SK-N-SH (cell line): ENCODE measurements around the gene ELOVL1. TPM values are rescaled to one million over a fixed set of nuclear protein-coding genes. Genes with fewer than 3 reads are reported as not detected.

ENCODE experiments used
- CTCF ChIA-PET: fragments of 300-600, 350-600 bp; formaldehyde crosslinking; extraction: SDS; loops from one replicate; lab custom pipeline; 2021; lab: Yijun Ruan, JAX
- POLR2A ChIA-PET: fragments of 350-600 bp; sonication (Branson Sonifier 250); formaldehyde crosslinking; extraction: SDS; loops from one replicate; lab custom pipeline; 2020; ENCODE audit warnings: antibody characterized with exemption, inconsistent platforms; lab: Yijun Ruan, JAX
- DNase-seq: peaks from one replicate; pipeline ENCODE4 v3.0.0; 2012
- H2AFZ ChIP-seq: fragments of 200-600 bp; sonication (generic); 2 replicates; pipeline ENCODE4 v1.8.1; 2016; ENCODE audit warnings: antibody characterized with exemption, mild to moderate bottlenecking, low read depth
- H3F3A ChIP-seq: fragments of 200-600 bp; sonication (generic); replicated peaks from 2 replicates; pipeline ENCODE3; 2016; ENCODE audit warnings: antibody characterized with exemption, mild to moderate bottlenecking; ENCODE audit not compliant: insufficient read depth
- H3K27ac ChIP-seq, 2 experiments: fragments of 200-500 bp in 1 of 2; fragments of 200-600 bp in 1 of 2; sonication (Bioruptor generic) in 1 of 2; sonication (generic), shearing (Covaris generic) in 1 of 2; 2 replicates each; pipeline versions ENCODE4 v1.5.1 to v1.6.1; 2014 to 2016; ENCODE audit warnings: low read depth in 2 of 2, inconsistent platforms in 1 of 2, low read length in 1 of 2, mild to moderate bottlenecking in 1 of 2, mixed read lengths in 1 of 2
- H3K27me3 ChIP-seq: fragments of 200-600 bp; sonication (generic), shearing (Covaris generic); 2 replicates; pipeline ENCODE4 v1.6.1; 2016; ENCODE audit warnings: mixed run types; ENCODE audit not compliant: insufficient read depth
- H3K36me3 ChIP-seq, 2 experiments: fragments of 200-500 bp in 1 of 2; fragments of 200-600 bp in 1 of 2; sonication (Bioruptor generic) in 1 of 2; sonication (generic) in 1 of 2; replicated peaks in 1 of 2; 2 replicates each; pipeline versions ENCODE3 to v1.5.1; 2014 to 2016; ENCODE audit warnings: low read length in 1 of 2, mild to moderate bottlenecking in 1 of 2; ENCODE audit not compliant: insufficient read depth in 2 of 2, control insufficient read depth in 1 of 2
- H3K4me1 ChIP-seq, 2 experiments: fragments of 200-500 bp in 1 of 2; fragments of 200-600 bp in 1 of 2; sonication (Bioruptor generic) in 1 of 2; sonication (generic), shearing (Covaris generic) in 1 of 2; 2 replicates each; pipeline versions ENCODE4 v1.5.1 to v1.6.1; 2014 to 2016; ENCODE audit warnings: low read depth in 1 of 2, low read length in 1 of 2, mixed run types in 1 of 2; ENCODE audit not compliant: insufficient read depth in 2 of 2, control insufficient read depth in 1 of 2
- H3K4me2 ChIP-seq: fragments of 200-600 bp; sonication (generic), shearing (Covaris generic); 2 replicates; pipeline ENCODE4 v1.6.1; 2017; ENCODE audit warnings: mixed run types
- H3K4me3 ChIP-seq, 2 experiments: fragments of 200-500 bp in 1 of 2; fragments of 200-600 bp in 1 of 2; sonication (Bioruptor generic) in 1 of 2; sonication (generic), shearing (Covaris generic) in 1 of 2; 2 replicates each; pipeline versions ENCODE4 v1.5.1 to v1.8.1; 2014 to 2016; ENCODE audit warnings: low read depth in 2 of 2, inconsistent platforms in 1 of 2, low read length in 1 of 2, mild to moderate bottlenecking in 1 of 2, mixed read lengths in 1 of 2, moderate library complexity in 1 of 2
- H3K79me2 ChIP-seq: fragments of 200-600 bp; sonication (generic); 2 replicates; pipeline ENCODE4 v1.8.1; 2017; ENCODE audit warnings: mild to moderate bottlenecking; ENCODE audit not compliant: insufficient read depth
- H3K9ac ChIP-seq: fragments of 200-600 bp; sonication (generic); 2 replicates; pipeline ENCODE4 v1.6.1; 2017; ENCODE audit warnings: mixed run types
- H3K9me2 ChIP-seq: fragments of 200-600 bp; sonication (generic); 2 replicates; pipeline ENCODE4 v1.6.1; 2017; ENCODE audit warnings: mixed run types
- H3K9me3 ChIP-seq: fragments of 200-600 bp; sonication (generic); 2 replicates; pipeline ENCODE4 v1.6.1; 2017; ENCODE audit warnings: mixed run types, mild to moderate bottlenecking, moderate library complexity
- H4K20me1 ChIP-seq: fragments of 200-600 bp; sonication (generic); 2 replicates; pipeline ENCODE4 v1.6.1; 2017; ENCODE audit warnings: mild to moderate bottlenecking, mixed run types; ENCODE audit not compliant: insufficient read depth
- CHD2 ChIP-seq: fragments of 150-350 bp; IDR thresholded peaks from 2 replicates; pipeline ENCODE4 v1.6.1; 2018; ENCODE audit warnings: low read length; ENCODE audit not compliant: partially characterized antibody
- EP300 ChIP-seq, 2 experiments: IDR thresholded peaks; 2 replicates each; pipeline versions ENCODE4 v1.4.0 to v1.6.1; 2012; ENCODE audit warnings: borderline replicate concordance in 1 of 2, low read depth in 1 of 2, low read length in 1 of 2
- EZH2phosphoT487 ChIP-seq: fragments of 200-600 bp; sonication (generic); IDR thresholded peaks from 2 replicates; pipeline ENCODE4 v1.6.1; 2017; ENCODE audit warnings: low read depth, mixed run types, mild to moderate bottlenecking, antibody characterized with exemption, moderate library complexity, borderline replicate concordance
- FOXJ3 ChIP-seq: sonication (generic); formaldehyde crosslinking; IDR thresholded peaks from 2 replicates; pipeline ENCODE4 v1.5.1; 2020; ENCODE audit warnings: mild to moderate bottlenecking, missing genetic modification reagents
- GATA2 ChIP-seq: sonication (generic); formaldehyde crosslinking; IDR thresholded peaks from 2 replicates; pipeline ENCODE4 v1.5.0; 2020; ENCODE audit warnings: mild to moderate bottlenecking, missing genetic modification reagents
- MAX ChIP-seq: IDR thresholded peaks from 2 replicates; pipeline ENCODE4 v1.4.0; 2012; ENCODE audit warnings: low read depth
- PBX3 ChIP-seq: IDR thresholded peaks from 2 replicates; pipeline ENCODE4; 2012
- RCOR1 ChIP-seq: fragments of 150-350 bp; IDR thresholded peaks from 2 replicates; pipeline ENCODE4 v1.6.1; 2017; ENCODE audit warnings: antibody characterized with exemption, low read length
- REST ChIP-seq: IDR thresholded peaks from 2 replicates; pipeline ENCODE4 v1.6.1; 2012; ENCODE audit warnings: mild to moderate bottlenecking, low read depth, low read length, moderate library complexity
- RFX5 ChIP-seq: IDR thresholded peaks from 2 replicates; pipeline ENCODE4 v1.6.1; 2012; ENCODE audit warnings: mild to moderate bottlenecking, improper control_type of control experiment, low read length
- SMC3 ChIP-seq: IDR thresholded peaks from 2 replicates; pipeline ENCODE4 v1.6.1; 2012; ENCODE audit warnings: low read depth, low read length, improper control_type of control experiment
- USF1 ChIP-seq: IDR thresholded peaks from 2 replicates; pipeline ENCODE4 v1.4.0; 2012; ENCODE audit warnings: low read depth, borderline replicate concordance
- USF2 ChIP-seq: fragments of 150-350 bp; IDR thresholded peaks from 2 replicates; pipeline ENCODE4 v1.6.1; 2017; ENCODE audit warnings: antibody characterized with exemption, low read length, low read depth, borderline replicate concordance
- WGBS: methylation state at CpG from one replicate; pipeline ENCODE4 v1.1.6; 2017; ENCODE audit warnings: low lambda C conversion rate; 5-methylcytosine and 5-hydroxymethylcytosine counted together
- polyA plus RNA-seq, 3 experiments: library from polyadenylated mRNA; depleted of rRNA; stranded (reverse); fragments of >200 nt; gene quantifications; 2 replicates each; pipeline ENCODE4 v1.2.3, GENCODE V29; 2012

The ELOVL1 gene
- polyA plus RNA-seq, 1 of the 3 experiments (the other 2 are of a cell fraction) = 127 TPM

- no peak for DNase-seq
- Histone ChIP-seq H3K36me3 (peaks cover 24 to 46% of the 10 kb centered on the region in 2 experiments), H3K4me1 (peaks cover 0 to 1% of the 10 kb centered on the region in 2 experiments; a peak in 1 of 4 replicates), H3K79me2 (no peaks in the 10 kb centered on the region), H2AFZ (no peak overlapping the region), H3K27ac (no peak overlapping the region), H3K9me2 (no peaks in the 10 kb centered on the region)
- CTCF ChIA-PET = interaction anchor here (5.6 kb wide), 1 partner anchor 183 kb away, joined by 134 read pairs; no protein-coding TSS in a partner anchor
- TF ChIP-seq PBX3 (no peak), FOXJ3 (CRISPR knock-in tag) (no peak), EZH2phosphoT487 (no peak), RCOR1 (no peak)
- TF ChIP-seq, all 33 proteins: peak for 0
- POLR2A ChIA-PET = no interaction called here
- Histone ChIP-seq H3K27me3 (no peaks in the 10 kb centered on the region), H3K9me3 (no peaks in the 10 kb centered on the region), H3K4me2 (no peak overlapping the region), H3K4me3 (no peak overlapping the region), H3K9ac (no peak overlapping the region), H3F3A (peaks cover 6% of the 10 kb centered on the region), H4K20me1 (no peaks in the 10 kb centered on the region)
- WGBS = 94% methylated on average over 3 of the region's 3 CpGs
Measured at GRCh38 chr1:43410571-43410970, 42.8 kb upstream of the ELOVL1 start.

GRCh38 chr1:43405876-43406234 is 38.0 kb upstream of the ELOVL1 start:
- H3F3A ChIP-seq = no peaks in the 10 kb centered on the region
- no peak overlapping the region for H3K4me2 ChIP-seq
- CTCF ChIA-PET = interaction anchor here (1.0 to 1.3 kb wide), 3 partner anchors 9 to 179 kb away, joined by 3 to 5 read pairs (median 3); no protein-coding TSS in a partner anchor
- DNase-seq = no peak
- no peak for TF ChIP-seq REST
- no peak for TF ChIP-seq RFX5
- TF ChIP-seq SMC3 = no peak
- no peak for TF ChIP-seq CHD2
- no peak for TF ChIP-seq GATA2 (CRISPR knock-in tag)
- no peak for TF ChIP-seq USF2
- no peak for TF ChIP-seq MAX
- no peak for TF ChIP-seq EP300 (IDR thresholded peaks at IDR 0.05; ENCODE audit: borderline replicate concordance in 1 of 2, low read depth in 1 of 2, low read length in 1 of 2)
- TF ChIP-seq USF1 = no peak
- H3K27ac ChIP-seq = no peak overlapping the region
- H3K79me2 ChIP-seq = peaks cover 4% of the 10 kb centered on the region; the same call in 1 of the 2 replicates
- no peaks in the 10 kb centered on the region for H3K27me3 ChIP-seq
- H3K9me2 ChIP-seq = no peaks in the 10 kb centered on the region
- WGBS = 92% methylated on average over 2 of the region's 2 CpGs
- H3K36me3 ChIP-seq = peaks cover 40 to 57% of the 10 kb centered on the region in 2 experiments
- H3K4me1 ChIP-seq = peaks cover 0 to 7% of the 10 kb centered on the region in 2 experiments; a peak in 1 of 4 replicates
- no peaks in the 10 kb centered on the region for H3K9me3 ChIP-seq
- no peaks in the 10 kb centered on the region for H4K20me1 ChIP-seq
- H2AFZ ChIP-seq = no peak overlapping the region
- H3K4me3 ChIP-seq = no peak overlapping the region
- no peak overlapping the region for H3K9ac ChIP-seq
- POLR2A ChIA-PET = no interaction called here
